ENCODE measurements around the gene GPRC5B.

The GPRC5B gene

GRCh38 chr16:19809693-19810092 is 75.0 kb downstream of the GPRC5B start:
- DNase-seq (ENCODE audit: low spot score): no peak
- TF ChIP-seq, protein P1, sequence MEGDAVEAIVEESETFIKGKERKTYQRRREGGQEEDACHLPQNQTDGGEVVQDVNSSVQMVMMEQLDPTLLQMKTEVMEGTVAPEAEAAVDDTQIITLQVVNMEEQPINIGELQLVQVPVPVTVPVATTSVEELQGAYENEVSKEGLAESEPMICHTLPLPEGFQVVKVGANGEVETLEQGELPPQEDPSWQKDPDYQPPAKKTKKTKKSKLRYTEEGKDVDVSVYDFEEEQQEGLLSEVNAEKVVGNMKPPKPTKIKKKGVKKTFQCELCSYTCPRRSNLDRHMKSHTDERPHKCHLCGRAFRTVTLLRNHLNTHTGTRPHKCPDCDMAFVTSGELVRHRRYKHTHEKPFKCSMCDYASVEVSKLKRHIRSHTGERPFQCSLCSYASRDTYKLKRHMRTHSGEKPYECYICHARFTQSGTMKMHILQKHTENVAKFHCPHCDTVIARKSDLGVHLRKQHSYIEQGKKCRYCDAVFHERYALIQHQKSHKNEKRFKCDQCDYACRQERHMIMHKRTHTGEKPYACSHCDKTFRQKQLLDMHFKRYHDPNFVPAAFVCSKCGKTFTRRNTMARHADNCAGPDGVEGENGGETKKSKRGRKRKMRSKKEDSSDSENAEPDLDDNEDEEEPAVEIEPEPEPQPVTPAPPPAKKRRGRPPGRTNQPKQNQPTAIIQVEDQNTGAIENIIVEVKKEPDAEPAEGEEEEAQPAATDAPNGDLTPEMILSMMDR (IDR thresholded peaks at IDR 0.05; ENCODE audit: extremely low read depth, missing control alignments): no peak

- no peak for DNase-seq (ENCODE audit: low spot score)
- TF ChIP-seq, protein P1 (IDR thresholded peaks at IDR 0.05; ENCODE audit: extremely low read depth, missing control alignments): no peak
These were observed 75.5 kb downstream of the GPRC5B start for GRCh38 chr16:19809121-19809635.

DNA sequence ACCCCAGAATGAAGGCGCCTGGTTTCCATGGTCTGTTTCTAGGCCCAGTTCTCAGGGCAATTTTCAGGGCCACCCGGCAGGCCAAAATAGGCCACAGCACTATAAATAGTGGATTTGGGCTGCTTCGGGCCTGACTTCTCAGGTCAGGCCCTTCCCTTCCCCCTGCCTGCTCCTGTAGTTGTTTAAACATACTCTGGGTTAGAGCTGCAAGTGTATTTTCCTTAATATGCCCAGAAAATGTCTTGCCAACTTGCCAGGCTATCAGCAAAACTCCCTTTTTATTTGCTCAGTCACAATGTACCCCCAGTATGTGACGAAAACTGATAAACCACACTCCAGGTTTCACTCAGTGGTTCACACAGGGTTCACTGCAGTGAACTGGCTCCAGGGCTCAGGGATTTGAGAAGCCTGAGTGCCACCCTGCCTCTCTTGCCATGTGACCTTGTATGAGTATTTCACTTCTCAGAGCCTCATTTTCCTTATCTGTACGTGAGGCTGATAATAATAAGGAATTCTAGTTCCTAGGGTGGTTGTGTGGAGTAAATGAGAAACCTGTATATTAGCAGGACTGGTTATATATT is 76.5 kb downstream of the GPRC5B start:
- TF ChIP-seq, protein P1 (IDR thresholded peaks at IDR 0.05; ENCODE audit: extremely low read depth, missing control alignments): no peak
- no peak for DNase-seq (ENCODE audit: low spot score)

Data from GM20000 (cell line).